ENCODE results near the gene IL1R1.

Gene IL1R1

GRCh38 chr2:102209474-102209873 is 66.9 kb downstream of the IL1R1 start:
- no peak for DNase-seq

DNA sequence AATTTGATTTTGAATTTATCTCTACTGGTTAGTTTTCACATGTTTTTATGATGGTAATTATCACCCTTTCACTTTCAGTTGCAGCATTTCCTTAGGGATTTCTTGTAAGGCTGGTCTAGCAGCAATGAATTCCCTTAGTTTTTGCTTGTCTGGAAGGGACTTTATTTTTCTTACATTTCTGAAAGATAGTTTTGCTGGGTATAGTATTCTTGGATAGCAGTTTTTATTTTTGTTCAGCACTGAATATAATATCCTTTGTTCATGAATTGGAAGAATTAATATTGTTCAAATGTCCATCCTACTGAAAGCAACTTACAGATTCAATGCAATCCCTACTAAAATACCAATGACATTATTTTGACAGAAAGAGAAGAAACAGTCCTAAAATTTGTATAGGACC is 74.5 kb downstream of the IL1R1 start:
- DNase-seq, result no peak

- DNase-seq, result peak in 1 of 2 donors; percentile 52
Measured at GRCh38 chr2:102224824-102225739, 82.5 kb downstream of the IL1R1 start.

GRCh38 chr2:102226171-102226570 is 83.6 kb downstream of the IL1R1 start:
- DNase-seq, result no peak

DNA sequence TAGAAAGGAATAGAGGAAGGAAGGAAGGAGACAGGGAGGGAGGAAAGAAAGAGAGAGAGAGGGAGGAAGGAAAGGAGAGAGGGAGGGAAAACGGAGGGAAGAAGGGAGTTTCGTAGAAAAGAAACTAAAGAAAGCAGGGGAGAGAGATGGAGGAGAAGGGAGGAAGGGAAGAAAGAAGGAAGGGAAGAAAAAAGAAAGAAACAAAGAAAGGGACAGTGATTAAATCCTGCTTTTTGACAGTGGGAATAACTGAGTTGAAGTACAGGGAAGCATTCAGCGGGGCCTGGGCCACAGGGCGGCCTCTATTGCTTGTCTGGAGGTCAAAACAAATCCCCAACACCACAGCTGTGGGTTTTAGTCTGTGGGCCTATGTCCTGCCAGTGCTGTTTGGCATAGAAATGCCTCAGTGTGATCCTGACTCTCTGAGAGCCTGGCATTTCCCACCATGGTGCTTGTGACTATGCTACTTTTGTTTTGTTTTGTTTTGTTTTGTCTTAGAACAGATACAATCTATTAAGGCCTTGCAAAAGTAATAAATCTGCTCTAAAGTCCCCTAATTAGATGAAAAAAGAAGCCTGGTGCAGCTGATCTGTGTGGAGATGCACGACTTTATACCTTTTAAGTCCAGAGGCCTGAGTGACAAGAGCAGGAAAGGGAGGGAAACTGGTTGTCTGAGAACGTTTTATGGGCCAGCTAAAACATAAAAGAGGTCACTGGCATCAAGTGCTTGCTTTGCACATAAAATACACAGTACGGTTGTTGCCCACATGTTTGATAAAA is 84.3 kb downstream of the IL1R1 start:
- DNase-seq, result no peak

DNA sequence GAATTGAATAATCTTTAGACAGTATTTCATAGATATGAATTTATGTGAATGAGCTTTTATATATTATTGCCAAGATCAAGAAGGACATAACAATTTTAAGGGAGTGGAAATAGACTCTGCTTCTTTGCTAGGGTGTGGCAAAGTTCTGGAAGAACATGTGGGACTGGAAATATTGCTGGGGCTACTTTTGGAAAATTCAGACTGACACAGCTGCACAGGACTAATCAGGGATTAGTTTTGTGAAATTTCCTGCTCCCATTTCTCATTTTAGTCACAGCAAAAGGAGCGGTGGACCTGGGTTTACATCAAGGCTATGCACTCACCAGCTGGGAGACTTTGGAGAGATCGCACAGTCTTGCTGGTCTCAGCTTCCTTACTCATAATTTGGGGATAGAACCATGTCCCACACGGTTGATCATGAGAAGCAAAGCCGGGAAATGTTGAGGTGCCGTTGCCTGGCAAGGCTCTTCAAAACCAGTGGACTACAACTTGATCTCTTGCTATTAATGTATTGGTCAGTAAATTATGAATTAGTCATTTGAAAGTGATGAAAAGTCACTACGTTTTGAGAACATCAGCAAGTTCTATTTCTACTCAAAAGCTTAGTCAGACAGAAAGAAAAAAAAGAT is 86.7 kb downstream of the IL1R1 start:
- no peak for DNase-seq

All from bone marrow (tissue), 2 donors.